Measurements from ENCODE around the gene XPNPEP3. TPM values are rescaled to one million over a fixed set of nuclear protein-coding genes. Genes with fewer than 3 reads are reported as not detected.

Gene XPNPEP3
- total and polyA plus RNA-seq, 2 donors (not counting 3 experiments of a cell fraction or from before 2014, with no cell fraction given) = 12.3 to 21.2 TPM

DNA sequence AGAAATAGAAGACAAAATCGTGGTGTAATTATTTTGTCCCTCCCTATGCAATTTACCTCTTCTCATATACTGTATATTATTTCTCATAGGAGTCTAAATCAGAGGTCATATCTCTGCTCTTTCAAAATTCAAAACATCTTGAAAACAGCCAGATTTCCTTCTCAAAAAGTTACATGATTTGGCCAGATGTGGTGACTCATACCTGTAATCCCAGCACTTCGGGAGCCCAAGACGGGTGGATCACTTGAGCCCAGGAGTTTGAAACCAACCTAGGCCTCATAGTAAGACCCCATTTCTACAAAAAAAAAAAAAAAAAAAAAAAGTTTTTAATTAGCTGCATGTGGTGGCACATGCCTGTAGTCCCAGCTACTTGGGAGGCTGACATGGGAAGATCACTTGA, 33.9 kb downstream of the XPNPEP3 start:
- POLR2A ChIA-PET = no interaction called here
- Histone ChIP-seq H3K9me1 (replicated peaks; ENCODE audit: control insufficient read depth, extremely low read depth, insufficient read depth, low read length) (no peaks in the 10 kb centered on the region), H3K27me3 (ENCODE audit: control insufficient read depth in 2 of 2, insufficient read depth in 2 of 2, low read length in 2 of 2) (no peaks in the 10 kb centered on the region), H3K9me3 (replicated peaks; ENCODE audit: control insufficient read depth, insufficient read depth, low read length) (no peaks in the 10 kb centered on the region), H3K4me2 (ENCODE audit: insufficient read depth, low read length) (no peak overlapping the region), H3K79me2 (ENCODE audit: control insufficient read depth, insufficient read depth, low read length) (no peaks in the 10 kb centered on the region), H3K4me1 (ENCODE audit: control insufficient read depth, extremely low read depth, insufficient read depth, low read length) (no peaks in the 10 kb centered on the region), H3K36me3 (ENCODE audit: control insufficient read depth in 2 of 2, extremely low read depth in 1 of 2, insufficient read depth in 2 of 2, low read length in 2 of 2) (peaks cover 0 to 6% of the 10 kb centered on the region in 2 experiments), H4K20me1 (replicated peaks; ENCODE audit: control insufficient read depth, extremely low read depth, insufficient read depth, low read length) (no peaks in the 10 kb centered on the region), H3K4me3 (replicated peaks in 1 of 3; ENCODE audit: insufficient read depth in 1 of 3, low read depth in 1 of 3, low read length in 3 of 3) (no peak overlapping the region), H3K27ac (ENCODE audit: insufficient read depth, low read depth, low read length) (no peak overlapping the region), H3K9ac (replicated peaks; ENCODE audit: extremely low read depth, insufficient read depth, low read length) (no peak overlapping the region), H2AFZ (ENCODE audit: low read depth, low read length) (no peak overlapping the region)
- FAIRE-seq = no peak
- CTCF ChIA-PET = interaction anchor here (0.7 kb wide), 1 partner anchor 19 kb away, joined by 3 read pairs; no protein-coding TSS in a partner anchor
- TF ChIP-seq, protein P1, sequence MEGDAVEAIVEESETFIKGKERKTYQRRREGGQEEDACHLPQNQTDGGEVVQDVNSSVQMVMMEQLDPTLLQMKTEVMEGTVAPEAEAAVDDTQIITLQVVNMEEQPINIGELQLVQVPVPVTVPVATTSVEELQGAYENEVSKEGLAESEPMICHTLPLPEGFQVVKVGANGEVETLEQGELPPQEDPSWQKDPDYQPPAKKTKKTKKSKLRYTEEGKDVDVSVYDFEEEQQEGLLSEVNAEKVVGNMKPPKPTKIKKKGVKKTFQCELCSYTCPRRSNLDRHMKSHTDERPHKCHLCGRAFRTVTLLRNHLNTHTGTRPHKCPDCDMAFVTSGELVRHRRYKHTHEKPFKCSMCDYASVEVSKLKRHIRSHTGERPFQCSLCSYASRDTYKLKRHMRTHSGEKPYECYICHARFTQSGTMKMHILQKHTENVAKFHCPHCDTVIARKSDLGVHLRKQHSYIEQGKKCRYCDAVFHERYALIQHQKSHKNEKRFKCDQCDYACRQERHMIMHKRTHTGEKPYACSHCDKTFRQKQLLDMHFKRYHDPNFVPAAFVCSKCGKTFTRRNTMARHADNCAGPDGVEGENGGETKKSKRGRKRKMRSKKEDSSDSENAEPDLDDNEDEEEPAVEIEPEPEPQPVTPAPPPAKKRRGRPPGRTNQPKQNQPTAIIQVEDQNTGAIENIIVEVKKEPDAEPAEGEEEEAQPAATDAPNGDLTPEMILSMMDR (IDR thresholded peaks at IDR 0.05; ENCODE audit: extremely low read depth in 1 of 2, insufficient read depth in 1 of 2, low read depth in 1 of 2, low read length in 2 of 2) = no peak
- TF ChIP-seq EZH2 (IDR thresholded peaks at IDR 0.05; ENCODE audit: borderline replicate concordance, low read depth, low read length, severe bottlenecking) (no peak), MYC (IDR thresholded peaks at IDR 0.05; ENCODE audit: low read depth, low read length) (no peak), POLR2A (IDR thresholded peaks at IDR 0.05; ENCODE audit: low read depth, low read length) (no peak), JUN (IDR thresholded peaks at IDR 0.05; ENCODE audit: borderline replicate concordance, insufficient read depth, insufficient read length, low read depth) (no peak), FOS (IDR thresholded peaks at IDR 0.05; ENCODE audit: borderline replicate concordance, insufficient read depth, low read length) (no peak), GATA2 (IDR thresholded peaks at IDR 0.05; ENCODE audit: insufficient read depth, insufficient read length, low read depth, low read length) (no peak), POLR2AphosphoS5 (IDR thresholded peaks at IDR 0.05; ENCODE audit: insufficient read depth, low read depth, low read length) (no peak)
- TF ChIP-seq, protein P2, sequence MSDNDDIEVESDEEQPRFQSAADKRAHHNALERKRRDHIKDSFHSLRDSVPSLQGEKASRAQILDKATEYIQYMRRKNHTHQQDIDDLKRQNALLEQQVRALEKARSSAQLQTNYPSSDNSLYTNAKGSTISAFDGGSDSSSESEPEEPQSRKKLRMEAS (IDR thresholded peaks at IDR 0.05; ENCODE audit: insufficient read depth, insufficient read length) = no peak
- no peak for DNase-seq (ENCODE audit: low read depth, low spot score)
- no TSS peak for BruUV-seq (replicated peaks)
- dilution Hi-C loops (cut with MboI; ENCODE audit: extremely low pct_ligation_motif_present, low sequenced_read_pairs) (no loop called here), intact Hi-C loops (cut with micrococcal nuclease) (no loop called here)
